T-helper 17 cell (primary cell): ENCODE measurements around the gene KIRREL2. TPM values are rescaled to one million over a fixed set of nuclear protein-coding genes. Genes with fewer than 3 reads are reported as not detected.

ENCODE experiments used
- ATAC-seq: fragments of 150-1000 bp; cut with Tn5 transposase; 2 replicates; pipeline ENCODE4 v1.10.0; 2021; ENCODE audit warnings: mild to moderate bottlenecking, moderate library complexity
- DNase-seq, 3 donors: peaks; one replicate each; pipeline versions ENCODE4 v3.0.0 to v3.0.0-alpha.2; 2020 to 2021
- H3K9me3 ChIP-seq: one replicate; pipeline ENCODE4 v1.7.0; 2013; ENCODE audit warnings: low read length, mild to moderate bottlenecking; ENCODE audit not compliant: control insufficient read depth, poor library complexity, severe bottlenecking
- H3K27ac Mint-ChIP-seq: one replicate; pipeline ENCODE4 v1.8.0; 2022; ENCODE audit warnings: mild to moderate bottlenecking, moderate library complexity, mixed read lengths
- H3K27me3 Mint-ChIP-seq: one replicate; pipeline ENCODE4 v1.8.0; 2022; ENCODE audit warnings: mixed read lengths
- H3K36me3 Mint-ChIP-seq: one replicate; pipeline ENCODE4 v1.8.0; 2022; ENCODE audit warnings: low read depth, mixed read lengths
- H3K4me1 Mint-ChIP-seq: one replicate; pipeline ENCODE4 v1.8.0; 2022; ENCODE audit warnings: mild to moderate bottlenecking, mixed read lengths
- H3K4me3 Mint-ChIP-seq: one replicate; pipeline ENCODE4 v1.8.0; 2022; ENCODE audit warnings: mild to moderate bottlenecking, moderate library complexity, mixed read lengths
- total RNA-seq, 4 donors: library from RNA in 2 of 4; stranded (reverse) in 2 of 4; gene quantifications; one replicate each; pipeline ENCODE4 v1.2.3 and lab custom pipeline; 2022 to 2026

The KIRREL2 gene
- total RNA-seq, 2 donors from 2014 or later, result not detected

DNA sequence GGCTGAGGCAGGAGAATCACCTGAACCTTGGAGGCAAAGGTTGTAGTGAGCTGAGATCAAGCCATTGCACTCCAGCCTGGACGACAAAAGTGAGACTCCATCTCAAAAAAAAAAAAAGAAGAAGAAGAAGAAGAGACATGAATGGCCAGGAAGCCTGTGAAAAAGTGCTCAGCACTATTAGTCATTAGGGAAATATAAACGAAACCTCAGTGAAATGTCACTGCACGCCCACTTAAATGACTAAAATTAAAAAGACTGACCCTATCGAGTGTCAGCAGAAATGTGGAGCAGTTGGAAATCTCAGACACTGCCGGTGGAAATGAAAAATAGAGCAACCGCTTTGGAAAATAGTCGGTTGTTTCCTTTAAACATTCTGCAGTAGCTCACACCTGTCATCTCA, 56.9 kb downstream of the KIRREL2 start:
- Mint-ChIP-seq H3K4me1 (peaks cover 8% of the 10 kb centered on the region), H3K36me3 (peaks cover 2% of the 10 kb centered on the region), H3K27me3 (no peaks in the 10 kb centered on the region), H3K4me3 (no peak overlapping the region), H3K27ac (peak overlapping the region; percentile 6)
- ATAC-seq (no peak), DNase-seq (no peak)
- no peaks in the 10 kb centered on the region for H3K9me3 ChIP-seq

- H3K9me3 ChIP-seq, result no peaks in the 10 kb centered on the region
- Mint-ChIP-seq H3K4me1 (peaks cover 2% of the 10 kb centered on the region), H3K36me3 (peaks cover 2% of the 10 kb centered on the region), H3K27ac (peak overlapping the region; percentile 32), H3K4me3 (no peak overlapping the region), H3K27me3 (no peaks in the 10 kb centered on the region)
- DNase-seq (no peak), ATAC-seq (no peak)
These were observed 58.7 kb downstream of the KIRREL2 start for GRCh38 chr19:35915443-35915842.

Other genes starting within 250 kb of the KIRREL2 start
- gene HAUS5, start 244.2 kb upstream of the KIRREL2 start, total RNA-seq, result 10 to 100 TPM; 24.0 to 27.0 TPM
- gene RBM42, start 227.9 kb upstream of the KIRREL2 start, total RNA-seq, result 10 to 100 TPM; 39.6 to 40.8 TPM
- gene ETV2, start 215.2 kb upstream of the KIRREL2 start, total RNA-seq, result under 1 TPM; 0.50 to 0.52 TPM
- 100 to 1,000 TPM; 194 to 206 TPM for gene COX6B1, start 208.6 kb upstream of the KIRREL2 start, total RNA-seq
- under 1 TPM in 1 of 2 donors, not detected in 1; 0.44 TPM for gene UPK1A, start 190.4 kb upstream of the KIRREL2 start, total RNA-seq
- 1 to 10 TPM; 3.4 to 5.0 TPM for gene ZBTB32, start 152.4 kb upstream of the KIRREL2 start, total RNA-seq
- 10 to 100 TPM; 74.0 to 76.1 TPM for gene KMT2B, start 138.9 kb upstream of the KIRREL2 start, total RNA-seq
- 10 to 100 TPM; 48.1 to 59.0 TPM for gene IGFLR1, start 114.5 kb upstream of the KIRREL2 start, total RNA-seq
- 10 to 100 TPM; 48.1 to 68.2 TPM for gene U2AF1L4, start 111.5 kb upstream of the KIRREL2 start, total RNA-seq
- gene PSENEN, start 111.3 kb upstream of the KIRREL2 start, total RNA-seq, result 10 to 100 TPM; 21.2 to 24.9 TPM
- 10 to 100 TPM; 12.6 to 13.6 TPM for gene LIN37, start 108.3 kb upstream of the KIRREL2 start, total RNA-seq
- gene HSPB6, start 99.9 kb upstream of the KIRREL2 start, total RNA-seq, result not detected
- 10 to 100 TPM; 36.2 to 36.6 TPM for gene PROSER3, start 98.7 kb upstream of the KIRREL2 start, total RNA-seq
- gene ARHGAP33, start 81.3 kb upstream of the KIRREL2 start, total RNA-seq, result 10 to 100 TPM; 16.4 to 20.5 TPM
- not detected for gene PRODH2, start 44.1 kb upstream of the KIRREL2 start, total RNA-seq
- not detected for gene NPHS1, start 4.4 kb upstream of the KIRREL2 start, total RNA-seq
- not detected for gene APLP1, start 11.7 kb downstream of the KIRREL2 start, total RNA-seq
- gene NFKBID, start 43.6 kb downstream of the KIRREL2 start, total RNA-seq, result 100 to 1,000 TPM; 128 to 140 TPM
- gene HCST, start 45.6 kb downstream of the KIRREL2 start, total RNA-seq, result 10 to 100 TPM; 63.0 to 73.7 TPM
- gene TYROBP, start 51.4 kb downstream of the KIRREL2 start, total RNA-seq, result 10 to 100 TPM in 1 of 2 donors, 1 to 10 TPM in 1; 5.9 to 16.7 TPM
- gene LRFN3, start 79.5 kb downstream of the KIRREL2 start, total RNA-seq, result 1 to 10 TPM; 6.8 to 8.7 TPM
- 1 to 10 TPM; 6.2 to 6.9 TPM for gene SDHAF1, start 138.3 kb downstream of the KIRREL2 start, total RNA-seq
- 1 to 10 TPM; 1.8 to 2.0 TPM for gene SYNE4, start 151.9 kb downstream of the KIRREL2 start, total RNA-seq
- gene ALKBH6, start 157.3 kb downstream of the KIRREL2 start, total RNA-seq, result 10 to 100 TPM; 33.3 to 34.2 TPM
- gene CLIP3, start 176.0 kb downstream of the KIRREL2 start, total RNA-seq, result 1 to 10 TPM; 3.8 TPM
- gene THAP8, start 197.4 kb downstream of the KIRREL2 start, total RNA-seq, result 1 to 10 TPM in 1 of 2 donors, under 1 TPM in 1; 0.60 to 1.8 TPM
- 1 to 10 TPM; 2.2 to 3.8 TPM for gene WDR62, start 198.0 kb downstream of the KIRREL2 start, total RNA-seq